CD4-positive, alpha-beta T cell treated with Interleukin-2 at 100 ng/mL for 4 hours (primary cell): ENCODE results near the gene TUBB2A.

ENCODE experiments used
- DNase-seq: peaks from one replicate; pipeline ENCODE4 v3.0.0-alpha.2; 2020; ENCODE audit warnings: low spot score

Gene TUBB2A

DNA sequence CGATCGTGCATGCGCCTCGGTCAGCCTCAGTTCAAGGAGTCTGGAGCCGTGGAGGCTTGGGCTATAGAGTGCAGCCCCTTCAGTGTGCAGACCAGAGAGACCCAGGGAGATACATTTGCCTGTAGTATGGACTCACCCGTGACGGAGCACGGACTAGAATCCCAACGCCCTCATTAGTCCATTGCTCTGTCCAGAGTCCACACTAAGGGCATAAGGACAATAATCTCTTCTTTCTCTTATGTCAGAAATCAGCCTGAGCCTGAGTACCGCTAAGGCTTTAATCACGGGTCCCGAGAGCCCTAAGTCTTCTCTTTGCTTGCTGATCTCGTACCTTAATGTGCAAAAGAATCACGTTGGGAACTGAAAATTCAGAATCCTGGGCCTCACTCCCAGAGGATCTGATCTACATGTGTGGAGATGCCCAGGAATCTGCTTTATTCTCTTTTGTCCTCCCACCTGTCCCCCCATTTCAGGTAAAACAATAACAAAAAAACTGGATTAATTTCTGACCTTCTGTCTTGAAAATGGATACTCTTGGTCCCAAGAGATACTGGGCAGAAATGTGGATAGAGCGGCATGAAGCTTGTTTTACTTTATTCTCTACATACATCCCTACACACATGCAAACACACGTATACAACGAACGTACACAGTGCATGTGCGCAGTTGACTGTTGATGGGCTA lies 38.2 kb downstream of the TUBB2A start:
- DNase-seq = no peak

GRCh38 chr6:3118353-3119039 lies 38.8 kb downstream of the TUBB2A start, which contains the start of gene BPHL:
Gene BPHL, plus strand, starts transcription at chr6:3118711. Its CDS starts 30 bp downstream, at chr6:3118741.
- peak; percentile 98 for DNase-seq

DNA sequence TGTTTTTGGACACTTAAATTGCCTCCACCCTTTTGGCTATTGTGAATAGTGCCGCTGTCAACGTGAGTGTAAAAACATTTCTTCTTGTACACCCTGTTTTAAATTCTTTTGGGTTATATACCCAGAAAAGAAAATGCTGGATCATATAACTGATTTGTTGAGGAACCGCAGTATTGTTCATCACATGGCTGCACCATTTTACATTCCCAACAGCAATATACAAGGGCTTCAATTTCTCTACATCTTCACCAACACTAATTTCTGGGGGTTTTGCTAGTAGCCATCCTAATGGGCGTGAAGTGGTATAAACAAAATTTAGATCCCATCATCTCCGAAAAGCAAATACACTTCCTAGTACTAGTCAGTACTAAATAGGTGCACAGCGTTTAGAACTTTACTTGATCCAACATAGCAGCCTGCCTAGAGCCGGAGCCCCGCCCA lies 39.4 kb downstream of the TUBB2A start:
- no peak for DNase-seq

GRCh38 chr6:3114377-3114776 lies 43.0 kb downstream of the TUBB2A start:
- no peak for DNase-seq

- no peak for DNase-seq
Observed at GRCh38 chr6:3109761-3110160, 47.6 kb downstream of the TUBB2A start.

DNA sequence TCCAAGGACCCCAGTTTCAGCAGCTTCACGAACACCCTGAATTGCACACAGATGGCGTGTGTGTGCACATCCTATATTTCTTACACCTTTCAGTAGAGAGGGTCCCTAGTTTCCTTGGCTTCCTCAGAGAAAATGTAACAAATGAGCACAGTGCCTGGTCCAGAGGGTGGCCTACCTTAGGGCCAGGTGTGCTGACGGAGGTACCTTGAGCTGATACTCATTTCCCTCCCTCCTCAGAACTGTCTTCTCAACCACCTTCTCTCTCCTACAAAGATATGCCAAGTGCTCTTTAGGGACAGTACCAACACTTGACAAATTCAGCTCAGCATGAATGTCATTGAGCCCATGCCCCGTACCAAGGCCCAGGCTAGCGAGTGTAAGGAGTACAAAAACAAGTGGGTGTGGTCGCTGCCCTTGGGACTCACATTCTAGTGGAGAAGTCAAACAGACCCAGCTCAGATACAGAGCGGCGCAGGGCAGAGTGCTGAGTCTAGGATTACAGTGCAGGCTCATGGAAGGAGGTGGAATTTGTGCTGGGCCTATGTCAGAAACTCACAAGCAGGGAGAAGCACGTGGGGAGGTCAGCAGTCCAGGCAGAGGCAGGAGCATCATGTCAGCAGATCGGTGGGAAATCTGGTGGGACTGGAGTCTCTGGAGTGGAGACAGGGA lies 48.5 kb downstream of the TUBB2A start:
- DNase-seq = no peak
